ENCODE data around the gene MRAS. TPM values are rescaled to one million over a fixed set of nuclear protein-coding genes. Genes with fewer than 3 reads are reported as not detected.

The MRAS gene
- polyA plus RNA-seq, 1 donor from 2014 or later = 52.8 TPM

- H3K9ac ChIP-seq (ENCODE audit: low read length) = no peak overlapping the region
Measured at GRCh38 chr3:138381950-138382715, 33.8 kb downstream of the MRAS start.

More at GRCh38 chr3:138381950-138382715, 33.8 kb downstream of the MRAS start:
- Histone ChIP-seq H3K4me2 (ENCODE audit: low read length) (no peak overlapping the region), H4K20me1 (ENCODE audit: insufficient read depth) (no peaks in the 10 kb centered on the region), H3K9me3 (ENCODE audit: low read length) (no peaks in the 10 kb centered on the region), H3K79me2 (replicated peaks; ENCODE audit: insufficient read depth, low read length) (no peaks in the 10 kb centered on the region), H3K4me3 (ENCODE audit: low read length) (no peak overlapping the region), H2AFZ (ENCODE audit: low read depth, low read length) (no peak overlapping the region), H3K9me2 (ENCODE audit: insufficient read depth, low read length) (no peaks in the 10 kb centered on the region), H3K27ac (ENCODE audit: low read length) (no peak overlapping the region), H3K27me3 (ENCODE audit: insufficient read depth, low read depth, low read length) (no peaks in the 10 kb centered on the region), H3F3A (ENCODE audit: insufficient read depth, low read length, poor library complexity, severe bottlenecking) (no peaks in the 10 kb centered on the region), H3K36me3 (ENCODE audit: insufficient read depth, low read length) (no peaks in the 10 kb centered on the region)
- no peak for TF ChIP-seq MXI1 (conservative IDR thresholded peaks at IDR 0.05; ENCODE audit: poor library complexity, severe bottlenecking)
- no peak for TF ChIP-seq EZH2 (IDR thresholded peaks at IDR 0.05; ENCODE audit: borderline replicate concordance, insufficient read depth, low read length, poor library complexity, severe bottlenecking)
- TF ChIP-seq REST (IDR thresholded peaks at IDR 0.05; ENCODE audit: borderline replicate concordance) = no peak
- TF ChIP-seq TAF1 (IDR thresholded peaks at IDR 0.05; ENCODE audit: low read depth) = no peak
- no peak for TF ChIP-seq RAD21 (conservative IDR thresholded peaks at IDR 0.05)
- TF ChIP-seq CTCF (IDR thresholded peaks at IDR 0.05; ENCODE audit: poor library complexity, severe bottlenecking) = no peak
- no peak for TF ChIP-seq POLR2AphosphoS5 (IDR thresholded peaks at IDR 0.05)
- TF ChIP-seq SMC3 (conservative IDR thresholded peaks at IDR 0.05; ENCODE audit: poor library complexity) = no peak
- TF ChIP-seq EP300 (conservative IDR thresholded peaks at IDR 0.05; ENCODE audit: poor library complexity, severe bottlenecking) = no peak
